ENCODE measurements around the gene CSAD. TPM values are rescaled to one million over a fixed set of nuclear protein-coding genes. Genes with fewer than 3 reads are reported as not detected.

CSAD gene
- total RNA-seq, 1 donor from 2014 or later, result 41.7 TPM

GRCh38 chr12:53219292-53219955, 38.7 kb upstream of the CSAD start:
- DNase-seq (peak; percentile 76), ATAC-seq (no peak)
- Histone ChIP-seq H3K4me1 (peaks cover 70% of the 10 kb centered on the region), H3K27me3 (no peaks in the 10 kb centered on the region), H3K27ac (peak overlapping the region; percentile 99), H3K9me3 (no peaks in the 10 kb centered on the region), H3K4me3 (peak overlapping the region; percentile 79), H3K36me3 (peaks cover 9% of the 10 kb centered on the region)
- no peak for TF ChIP-seq CTCF (IDR thresholded peaks at IDR 0.05)
- intact Hi-C loops (cut with DNase I), result loop anchor here (10.0 kb wide), 1 partner anchor 65 kb away; no protein-coding TSS in a partner anchor

GRCh38 chr12:53218551-53219291, 38.0 kb upstream of the CSAD start:
- Histone ChIP-seq H3K27me3 (no peaks in the 10 kb centered on the region), H3K27ac (peak overlapping the region; percentile 99), H3K36me3 (peaks cover 16% of the 10 kb centered on the region), H3K9me3 (no peaks in the 10 kb centered on the region), H3K4me1 (peaks cover 70% of the 10 kb centered on the region), H3K4me3 (peak overlapping the region; percentile 79)
- no peak for ATAC-seq
- TF ChIP-seq CTCF (IDR thresholded peaks at IDR 0.05), result no peak
- intact Hi-C loops (cut with DNase I), result loop anchor here (10.0 kb wide), 1 partner anchor 66 kb away; no protein-coding TSS in a partner anchor
- DNase-seq, result no peak

- no peak for TF ChIP-seq CTCF (IDR thresholded peaks at IDR 0.05)
- no peak for ATAC-seq
- peaks cover 69% of the 10 kb centered on the region for H3K4me1 ChIP-seq
Measured at GRCh38 chr12:53217931-53218307, 37.2 kb upstream of the CSAD start.

GRCh38 chr12:53217051-53217930, 36.6 kb upstream of the CSAD start:
- ATAC-seq (no peak), DNase-seq (peak; percentile 77)
- Histone ChIP-seq H3K9me3 (no peaks in the 10 kb centered on the region), H3K4me3 (peak overlapping the region; percentile 79), H3K27me3 (no peaks in the 10 kb centered on the region), H3K4me1 (peaks cover 63% of the 10 kb centered on the region), H3K27ac (peak overlapping the region; percentile 99), H3K36me3 (peaks cover 29% of the 10 kb centered on the region)
- intact Hi-C loops (cut with DNase I), result loop anchor here (10.0 kb wide), 1 partner anchor 68 kb away; no protein-coding TSS in a partner anchor
- TF ChIP-seq CTCF (IDR thresholded peaks at IDR 0.05), result no peak

More at GRCh38 chr12:53217931-53218307, 37.2 kb upstream of the CSAD start:
- Histone ChIP-seq H3K27me3 (no peaks in the 10 kb centered on the region), H3K9me3 (no peaks in the 10 kb centered on the region), H3K27ac (peak overlapping the region; percentile 99), H3K36me3 (peaks cover 23% of the 10 kb centered on the region), H3K4me3 (peak overlapping the region; percentile 79)
- DNase-seq, result no peak
- intact Hi-C loops (cut with DNase I), result loop anchor here (10.0 kb wide), 1 partner anchor 67 kb away; no protein-coding TSS in a partner anchor

GRCh38 chr12:53215497-53215896, 34.8 kb upstream of the CSAD start:
- H3K27ac ChIP-seq, result no peak overlapping the region
- H3K4me3 ChIP-seq, result no peak overlapping the region
- ATAC-seq (no peak), DNase-seq (no peak)
- peaks cover 56% of the 10 kb centered on the region for H3K4me1 ChIP-seq
- H3K9me3 ChIP-seq, result no peaks in the 10 kb centered on the region
- peaks cover 47% of the 10 kb centered on the region for H3K36me3 ChIP-seq
- no peak for TF ChIP-seq CTCF (IDR thresholded peaks at IDR 0.05)
- no peaks in the 10 kb centered on the region for H3K27me3 ChIP-seq
- intact Hi-C loops (cut with DNase I), result loop anchor here (10.0 kb wide), 1 partner anchor 69 kb away; no protein-coding TSS in a partner anchor
